Activated naive CD4-positive, alpha-beta T cell treated with anti-CD3 and anti-CD28 coated beads for 36 hours (primary cell): ENCODE data around the gene IL36RN. TPM values are rescaled to one million over a fixed set of nuclear protein-coding genes. Genes with fewer than 3 reads are reported as not detected.

Experiments used
- CTCF ChIA-PET: fragments of 350-600 bp; sonication (Branson Sonifier 250); formaldehyde crosslinking; loops from one replicate; lab custom pipeline; 2021; ENCODE audit warnings: antibody characterized with exemption; lab: Charles Lee
- DNase-seq: peaks from one replicate; pipeline ENCODE4 v3.0.0-alpha.2; 2020
- H3K27ac Mint-ChIP-seq: one replicate; pipeline ENCODE4 v1.8.0; 2021; ENCODE audit warnings: mild to moderate bottlenecking, mixed read lengths
- H3K27me3 Mint-ChIP-seq: one replicate; pipeline ENCODE4 v1.8.0; 2021; ENCODE audit warnings: low read depth, mixed read lengths
- H3K36me3 Mint-ChIP-seq: one replicate; pipeline ENCODE4 v1.8.0; 2021; ENCODE audit warnings: low read depth, mixed read lengths
- H3K4me1 Mint-ChIP-seq: one replicate; pipeline ENCODE4 v1.8.0; 2021; ENCODE audit warnings: low read depth, mixed read lengths
- H3K4me3 Mint-ChIP-seq: one replicate; pipeline ENCODE4 v1.8.0; 2021; ENCODE audit warnings: mild to moderate bottlenecking, moderate library complexity, mixed read lengths
- H3K9me3 Mint-ChIP-seq: one replicate; pipeline ENCODE4 v1.8.0; 2021; ENCODE audit warnings: mixed read lengths
- intact Hi-C: fragments of 100-400 bp; cut with micrococcal nuclease; formaldehyde crosslinking; loops from one replicate; pipeline ENCODE4 v1.15.1; 2023
- total RNA-seq, 2 experiments: library from RNA; stranded (reverse); gene quantifications; one replicate each; pipeline ENCODE4 v1.2.3, GENCODE V29; 2021

IL36RN gene
- total RNA-seq, 2 experiments from 2014 or later: not detected

DNA sequence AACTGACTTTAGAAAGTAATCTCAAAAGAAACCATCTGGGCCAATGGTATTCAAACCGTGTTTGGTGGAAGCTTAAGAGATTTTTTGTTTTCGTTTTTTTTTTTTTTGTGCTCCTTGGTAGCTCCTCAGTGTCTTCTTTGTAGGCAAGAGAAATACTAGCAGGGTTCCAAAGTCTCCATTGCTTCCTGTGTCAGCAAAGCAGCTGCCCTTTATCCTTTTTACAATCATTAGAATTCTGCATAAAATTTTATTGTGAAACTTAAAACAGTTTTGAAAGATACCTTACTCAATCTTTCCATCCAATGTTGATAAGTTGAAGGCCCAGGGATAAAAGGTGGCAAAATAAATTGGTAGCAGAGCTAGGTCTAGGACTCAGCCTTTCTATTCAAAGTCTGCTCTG lies 9.3 kb downstream of the IL36RN start:
- Mint-ChIP-seq H3K27me3 (no peaks in the 10 kb centered on the region), H3K9me3 (no peaks in the 10 kb centered on the region), H3K4me1 (no peaks in the 10 kb centered on the region), H3K4me3 (no peak overlapping the region), H3K27ac (no peak overlapping the region), H3K36me3 (no peaks in the 10 kb centered on the region)
- CTCF ChIA-PET: interaction anchor here (0.7 to 1.3 kb wide), 2 partner anchors 12 to 63 kb away, joined by 4 to 5 read pairs; no protein-coding TSS in a partner anchor
- intact Hi-C loops: no loop called here
- no peak for DNase-seq

DNA sequence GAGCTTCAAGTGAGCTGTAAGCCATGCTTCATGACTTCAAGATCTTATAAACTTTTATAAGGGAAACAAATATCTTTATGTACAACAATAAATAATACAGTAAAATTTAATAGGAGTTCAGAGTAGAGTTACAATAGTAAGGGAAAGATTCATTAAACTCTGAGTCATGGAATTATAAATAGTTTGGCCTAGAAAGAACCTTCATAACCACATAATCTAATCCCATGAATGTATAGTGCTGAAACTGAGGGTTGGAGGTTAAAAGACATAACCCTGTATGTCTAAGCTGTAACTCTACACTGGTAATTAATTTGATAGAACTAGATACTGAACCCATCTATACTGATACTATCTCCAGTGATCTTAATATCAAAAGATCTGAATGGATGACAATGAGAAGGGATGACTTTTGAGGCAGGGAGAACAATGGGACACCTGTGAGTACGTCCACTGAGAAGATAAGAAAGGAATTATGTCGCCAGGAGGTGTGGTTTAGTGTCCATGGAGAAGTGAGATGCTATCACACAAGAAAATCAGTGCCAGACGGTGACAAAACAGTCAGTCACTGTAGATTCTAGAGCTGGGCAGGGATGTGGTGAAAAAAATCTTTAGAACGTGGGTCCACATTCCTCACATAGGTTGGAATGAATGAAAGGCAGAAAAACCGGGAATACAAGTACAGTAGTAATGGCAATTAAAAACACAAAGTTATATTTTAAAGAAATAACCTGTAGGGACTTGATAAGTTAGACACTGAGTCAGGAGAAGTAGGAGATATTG lies 9.9 kb downstream of the IL36RN start:
- H3K36me3 Mint-ChIP-seq: no peaks in the 10 kb centered on the region
- no peak overlapping the region for H3K27ac Mint-ChIP-seq
- CTCF ChIA-PET: interaction anchor here (0.7 to 1.3 kb wide), 2 partner anchors 11 to 62 kb away, joined by 4 to 5 read pairs; no protein-coding TSS in a partner anchor
- H3K9me3 Mint-ChIP-seq: no peaks in the 10 kb centered on the region
- DNase-seq: no peak
- H3K4me3 Mint-ChIP-seq: no peak overlapping the region
- no peaks in the 10 kb centered on the region for H3K27me3 Mint-ChIP-seq
- intact Hi-C loops: no loop called here
- no peaks in the 10 kb centered on the region for H3K4me1 Mint-ChIP-seq

DNA sequence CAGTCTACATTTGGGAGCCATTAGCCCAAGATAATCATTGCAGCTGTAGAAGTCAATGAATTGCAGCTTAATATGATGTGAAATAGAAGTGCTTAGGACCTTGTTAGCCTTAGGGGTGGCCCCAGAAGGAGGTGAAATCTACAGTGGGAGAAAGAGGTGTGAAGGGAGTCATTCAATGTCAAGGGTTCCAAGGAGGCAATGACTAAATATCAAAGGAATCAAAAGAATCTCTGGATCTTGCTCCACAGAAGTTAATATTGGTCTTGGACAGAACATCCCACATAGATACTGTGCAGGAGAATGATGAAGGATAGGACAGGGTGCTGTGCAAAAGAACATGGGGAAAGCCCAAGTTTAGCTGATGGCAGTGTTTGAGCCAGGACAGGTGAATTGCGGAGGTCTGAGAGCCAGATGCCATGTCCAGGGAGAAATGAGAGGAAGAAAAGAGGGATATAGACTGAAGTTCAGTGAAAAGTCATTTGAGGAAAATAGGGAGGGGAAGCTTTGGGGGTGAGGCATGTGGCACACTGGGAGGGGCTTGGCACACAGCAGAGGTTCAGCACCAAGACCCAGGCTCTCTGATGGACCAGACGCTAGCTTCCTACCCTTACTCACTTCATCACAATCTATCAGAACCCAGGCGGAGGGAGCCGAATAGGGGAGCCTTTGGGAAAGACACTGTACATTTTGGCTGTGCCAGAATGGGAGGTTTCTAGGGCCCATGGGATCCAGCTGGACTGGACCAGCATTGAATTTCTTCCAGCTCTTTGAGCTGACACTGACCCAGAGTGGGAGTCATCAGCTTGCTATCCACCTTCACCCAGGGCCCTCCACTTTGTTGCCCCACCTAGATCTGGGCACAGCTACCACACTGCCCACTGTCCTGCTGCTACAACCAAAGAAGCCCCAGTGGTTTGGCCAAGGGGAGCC lies 10.9 kb downstream of the IL36RN start:
- no peaks in the 10 kb centered on the region for H3K36me3 Mint-ChIP-seq
- H3K27me3 Mint-ChIP-seq: no peaks in the 10 kb centered on the region
- intact Hi-C loops: no loop called here
- H3K4me3 Mint-ChIP-seq: no peak overlapping the region
- H3K27ac Mint-ChIP-seq: no peak overlapping the region
- DNase-seq: no peak
- peaks cover 3% of the 10 kb centered on the region for H3K4me1 Mint-ChIP-seq
- CTCF ChIA-PET: interaction anchor here (0.9 kb wide), 1 partner anchor 15 kb away, joined by 3 read pairs; no protein-coding TSS in a partner anchor
- no peaks in the 10 kb centered on the region for H3K9me3 Mint-ChIP-seq

DNA sequence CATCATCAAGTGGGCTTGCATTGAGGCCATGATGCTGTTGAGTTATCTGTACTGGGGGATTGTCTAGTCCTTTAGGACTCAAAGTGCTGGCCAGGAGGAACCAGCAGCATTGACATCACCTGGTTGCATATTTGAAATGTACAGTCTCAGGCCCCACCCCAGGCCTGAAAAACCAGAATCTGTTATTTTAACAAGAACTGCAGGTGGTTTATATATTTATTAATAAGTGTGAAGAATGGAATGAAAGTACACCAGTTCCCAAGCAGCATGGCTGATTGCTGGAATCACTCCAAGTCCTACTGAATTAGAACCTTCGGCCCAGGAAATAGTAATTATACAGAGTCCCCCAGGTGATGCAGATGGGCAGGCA lies 11.6 kb downstream of the IL36RN start:
- Mint-ChIP-seq H3K27me3 (no peaks in the 10 kb centered on the region), H3K36me3 (no peaks in the 10 kb centered on the region), H3K9me3 (no peaks in the 10 kb centered on the region), H3K27ac (no peak overlapping the region), H3K4me1 (peaks cover 7% of the 10 kb centered on the region), H3K4me3 (no peak overlapping the region)
- intact Hi-C loops: no loop called here
- CTCF ChIA-PET: no interaction called here
- no peak for DNase-seq

DNA sequence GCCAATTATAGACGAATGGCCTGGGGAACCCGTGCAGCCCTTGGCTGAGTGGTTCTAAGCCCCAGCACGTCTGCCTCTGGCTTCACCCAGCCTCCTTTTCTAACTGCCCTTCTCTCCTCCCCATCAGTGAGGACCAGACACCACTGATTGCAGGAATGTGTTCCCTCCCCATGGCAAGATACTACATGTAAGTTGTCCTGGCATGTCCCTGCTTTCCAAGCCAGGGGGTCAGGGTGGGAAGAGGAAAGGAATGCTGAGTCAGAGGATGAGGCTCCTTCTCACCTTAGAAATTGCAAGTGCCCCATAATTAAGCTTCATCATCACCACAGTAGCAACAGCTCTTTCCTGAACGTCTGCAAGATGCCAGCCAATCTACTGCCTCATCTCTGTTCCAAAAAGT lies 13.6 kb downstream of the IL36RN start:
- no peaks in the 10 kb centered on the region for H3K36me3 Mint-ChIP-seq
- H3K27me3 Mint-ChIP-seq: no peaks in the 10 kb centered on the region
- peaks cover 7% of the 10 kb centered on the region for H3K4me1 Mint-ChIP-seq
- intact Hi-C loops: no loop called here
- DNase-seq: no peak
- CTCF ChIA-PET: interaction anchor here (1.0 to 11.6 kb wide), 2 partner anchors 13 to 65 kb away, joined by 3 to 102 read pairs; no protein-coding TSS in a partner anchor
- no peaks in the 10 kb centered on the region for H3K9me3 Mint-ChIP-seq
- no peak overlapping the region for H3K27ac Mint-ChIP-seq
- no peak overlapping the region for H3K4me3 Mint-ChIP-seq

DNA sequence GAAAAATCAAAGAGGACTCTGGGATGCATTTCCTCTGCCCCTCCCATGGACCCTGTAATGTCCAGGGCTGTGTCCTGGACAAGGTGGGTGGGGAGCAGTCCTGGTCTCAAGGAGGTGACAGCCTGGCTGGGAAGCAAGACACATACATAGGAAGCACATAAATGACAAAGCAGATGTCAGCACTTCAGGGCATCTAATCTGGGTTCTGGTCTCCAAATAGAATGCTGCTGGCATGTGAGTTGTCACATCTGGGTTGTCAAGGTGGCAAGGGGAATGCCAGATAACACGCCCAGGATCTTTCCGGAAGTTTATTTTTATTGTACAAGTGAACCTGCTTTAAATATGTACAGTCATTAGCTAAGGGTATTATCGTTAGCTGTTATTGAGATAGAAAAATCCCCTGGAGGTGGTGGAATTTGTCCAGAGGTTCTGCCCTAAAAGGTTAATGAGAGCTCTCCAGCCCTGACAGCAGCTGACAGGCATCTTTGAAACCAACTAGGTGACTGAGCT lies 14.4 kb downstream of the IL36RN start:
- no peaks in the 10 kb centered on the region for H3K9me3 Mint-ChIP-seq
- H3K4me1 Mint-ChIP-seq: peaks cover 7% of the 10 kb centered on the region
- H3K27ac Mint-ChIP-seq: no peak overlapping the region
- H3K4me3 Mint-ChIP-seq: no peak overlapping the region
- DNase-seq: no peak
- no peaks in the 10 kb centered on the region for H3K36me3 Mint-ChIP-seq
- CTCF ChIA-PET: interaction anchor here (0.6 to 11.6 kb wide), 4 partner anchors 11 to 64 kb away, joined by 3 to 102 read pairs (median 4); no protein-coding TSS in a partner anchor
- H3K27me3 Mint-ChIP-seq: no peaks in the 10 kb centered on the region
- intact Hi-C loops: no loop called here

DNA sequence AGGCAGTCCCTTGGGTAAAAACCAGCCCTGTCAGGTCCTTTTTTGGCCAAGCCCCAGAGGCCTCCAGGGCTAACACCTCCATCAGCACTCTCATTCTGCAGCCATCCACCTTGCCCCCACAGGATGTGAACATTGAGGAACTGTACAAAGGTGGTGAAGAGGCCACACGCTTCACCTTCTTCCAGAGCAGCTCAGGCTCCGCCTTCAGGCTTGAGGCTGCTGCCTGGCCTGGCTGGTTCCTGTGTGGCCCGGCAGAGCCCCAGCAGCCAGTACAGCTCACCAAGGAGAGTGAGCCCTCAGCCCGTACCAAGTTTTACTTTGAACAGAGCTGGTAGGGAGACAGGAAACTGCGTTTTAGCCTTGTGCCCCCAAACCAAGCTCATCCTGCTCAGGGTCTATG lies 16.0 kb downstream of the IL36RN start:
- Mint-ChIP-seq H3K4me1 (peaks cover 7% of the 10 kb centered on the region), H3K4me3 (no peak overlapping the region), H3K27me3 (no peaks in the 10 kb centered on the region), H3K9me3 (no peaks in the 10 kb centered on the region), H3K27ac (no peak overlapping the region), H3K36me3 (no peaks in the 10 kb centered on the region)
- no peak for DNase-seq
- CTCF ChIA-PET: interaction anchor here (0.8 to 11.6 kb wide), 3 partner anchors 62 to 326 kb away, joined by 3 to 102 read pairs (median 3); no protein-coding TSS in a partner anchor
- intact Hi-C loops: no loop called here

DNA sequence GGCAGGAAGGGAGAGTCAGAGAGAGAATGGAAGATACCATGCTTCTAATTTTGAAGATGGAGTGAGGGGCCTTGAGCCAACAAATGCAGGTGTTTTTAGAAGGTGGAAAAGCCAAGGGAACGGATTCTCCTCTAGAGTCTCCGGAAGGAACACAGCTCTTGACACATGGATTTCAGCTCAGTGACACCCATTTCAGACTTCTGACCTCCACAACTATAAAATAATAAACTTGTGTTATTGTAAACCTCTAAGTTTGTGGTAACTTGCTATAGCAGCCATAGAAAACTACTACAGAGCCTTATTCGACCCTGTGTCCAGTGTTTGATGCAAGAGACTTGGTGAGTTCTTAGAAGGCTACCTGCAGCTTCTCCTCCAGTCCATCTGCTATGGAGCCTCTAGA lies 16.6 kb downstream of the IL36RN start:
- Mint-ChIP-seq H3K9me3 (no peaks in the 10 kb centered on the region), H3K27ac (no peak overlapping the region), H3K36me3 (no peaks in the 10 kb centered on the region), H3K4me1 (peaks cover 7% of the 10 kb centered on the region), H3K4me3 (no peak overlapping the region), H3K27me3 (no peaks in the 10 kb centered on the region)
- CTCF ChIA-PET: interaction anchor here (0.8 to 11.6 kb wide), 3 partner anchors 62 to 326 kb away, joined by 3 to 102 read pairs (median 3); no protein-coding TSS in a partner anchor
- intact Hi-C loops: no loop called here
- DNase-seq: no peak

DNA sequence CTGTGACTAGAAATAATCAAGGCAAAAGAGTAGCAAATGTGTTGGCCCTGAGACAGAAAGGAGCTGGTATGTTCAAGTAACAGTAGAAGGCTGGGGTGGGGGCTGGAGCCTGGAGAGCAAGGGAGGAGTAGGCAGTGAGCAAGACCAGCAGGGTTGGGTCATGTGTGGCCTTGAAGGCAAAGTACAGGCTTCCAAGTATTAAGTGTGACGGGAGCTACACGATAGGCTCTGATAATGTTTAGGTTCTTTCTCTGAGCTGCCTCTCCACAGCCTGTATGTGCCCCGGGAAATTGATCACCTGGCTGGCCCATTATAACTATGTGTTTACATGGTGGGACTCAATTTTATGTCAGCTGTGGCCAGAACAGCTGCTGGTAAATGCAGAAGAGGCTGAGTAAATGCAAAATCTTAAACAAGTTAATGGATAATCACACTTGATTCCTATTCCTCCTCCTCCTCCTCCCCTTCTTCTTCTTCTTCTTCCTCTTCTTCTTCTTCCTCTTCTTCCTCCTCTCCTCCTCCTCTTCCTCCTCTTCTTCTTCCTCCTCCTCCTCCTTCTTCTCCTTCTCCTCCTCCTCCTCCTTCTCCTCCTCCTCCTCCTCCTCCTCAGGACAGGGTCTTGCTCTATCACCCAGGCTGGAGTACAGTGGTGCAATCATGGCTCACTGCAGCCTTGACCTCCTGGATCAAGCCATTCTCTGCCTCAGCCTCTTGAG lies 18.1 kb downstream of the IL36RN start:
- no peak overlapping the region for H3K4me3 Mint-ChIP-seq
- H3K9me3 Mint-ChIP-seq: no peaks in the 10 kb centered on the region
- intact Hi-C loops: no loop called here
- H3K27ac Mint-ChIP-seq: no peak overlapping the region
- no peaks in the 10 kb centered on the region for H3K27me3 Mint-ChIP-seq
- CTCF ChIA-PET: interaction anchor here (0.7 to 11.6 kb wide), 4 partner anchors 29 to 232 kb away, joined by 3 to 102 read pairs (median 4); no protein-coding TSS in a partner anchor
- peaks cover 7% of the 10 kb centered on the region for H3K4me1 Mint-ChIP-seq
- DNase-seq: no peak
- no peaks in the 10 kb centered on the region for H3K36me3 Mint-ChIP-seq

DNA sequence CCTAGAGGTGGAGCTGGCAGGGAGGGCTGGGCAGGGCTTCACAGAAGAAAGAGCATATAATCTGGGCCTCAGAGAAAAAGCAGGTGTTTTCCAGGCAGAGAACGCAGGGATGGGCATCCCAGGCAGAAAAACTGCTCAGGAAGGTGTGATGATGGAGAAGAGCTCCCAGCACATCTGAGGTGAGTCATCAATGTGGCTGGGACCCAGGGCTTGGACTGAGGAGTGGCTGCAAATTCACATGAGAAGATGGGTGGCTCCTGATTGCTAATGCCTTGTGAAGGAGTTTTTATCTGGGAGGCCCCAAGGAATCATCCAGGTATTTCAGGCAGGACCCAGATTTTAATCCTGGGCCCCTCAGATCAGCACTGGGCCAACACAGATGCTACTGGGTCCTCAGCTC lies 18.9 kb downstream of the IL36RN start:
- Mint-ChIP-seq H3K4me3 (no peak overlapping the region), H3K36me3 (no peaks in the 10 kb centered on the region), H3K27me3 (no peaks in the 10 kb centered on the region), H3K4me1 (peaks cover 7% of the 10 kb centered on the region), H3K27ac (no peak overlapping the region), H3K9me3 (no peaks in the 10 kb centered on the region)
- intact Hi-C loops: no loop called here
- CTCF ChIA-PET: interaction anchor here (0.6 to 11.6 kb wide), 7 partner anchors 11 to 328 kb away, joined by 3 to 102 read pairs (median 4); no protein-coding TSS in a partner anchor
- no peak for DNase-seq

DNA sequence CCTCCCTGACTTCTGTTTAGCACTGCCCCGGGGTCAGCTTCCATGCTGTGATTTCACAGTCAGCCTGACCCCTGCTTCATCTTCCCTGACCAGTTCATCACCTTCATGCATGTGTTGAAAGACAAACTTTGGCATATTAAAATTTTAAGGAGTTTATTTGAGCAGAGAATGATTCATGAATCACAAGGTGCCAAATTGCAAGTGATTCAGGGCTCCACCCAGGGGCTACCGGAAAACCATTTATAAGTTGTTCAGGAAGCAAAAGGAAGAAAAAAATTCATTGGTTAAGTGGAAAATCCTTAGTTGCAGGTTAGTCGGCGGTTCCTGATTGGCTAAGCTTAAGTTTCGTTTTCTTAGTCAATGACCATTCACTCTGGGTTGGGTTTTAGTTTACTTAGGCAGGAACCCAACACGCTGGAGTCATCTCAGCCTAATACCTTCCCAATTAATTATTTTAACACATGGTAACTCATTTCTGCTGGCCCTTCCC lies 19.4 kb downstream of the IL36RN start:
- no peaks in the 10 kb centered on the region for H3K27me3 Mint-ChIP-seq
- intact Hi-C loops: no loop called here
- CTCF ChIA-PET: interaction anchor here (0.6 to 11.6 kb wide), 7 partner anchors 11 to 329 kb away, joined by 3 to 102 read pairs (median 11); partner anchors contain the start of gene PSD4
- H3K9me3 Mint-ChIP-seq: no peaks in the 10 kb centered on the region
- peaks cover 12% of the 10 kb centered on the region for H3K4me1 Mint-ChIP-seq
- no peaks in the 10 kb centered on the region for H3K36me3 Mint-ChIP-seq
- no peak overlapping the region for H3K27ac Mint-ChIP-seq
- H3K4me3 Mint-ChIP-seq: no peak overlapping the region
- DNase-seq: no peak
